Muscle layer of colon (tissue), 2 donors: ENCODE data around the gene ITLN2.
"Not testable (repeated sequence)": the region's sequence is repeated elsewhere in the genome, so short reads cannot be mapped to it uniquely, and the experiment has no call there.

Source experiments
- H3K27ac ChIP-seq: one replicate; pipeline ENCODE4 v1.7.0; 2013; ENCODE audit warnings: low read depth, mild to moderate bottlenecking, low read length, moderate library complexity
- H3K27me3 ChIP-seq, 2 donors: one replicate each; pipeline ENCODE4 v1.7.0; 2013; ENCODE audit warnings: low read length in 2 of 2, mild to moderate bottlenecking in 2 of 2; ENCODE audit not compliant: insufficient read depth in 2 of 2, control insufficient read depth in 1 of 2
- H3K36me3 ChIP-seq: one replicate; pipeline ENCODE4 v1.7.0; 2013; ENCODE audit warnings: mild to moderate bottlenecking, low read length; ENCODE audit not compliant: insufficient read depth
- H3K4me1 ChIP-seq: one replicate; pipeline ENCODE4 v1.7.0; 2013; ENCODE audit warnings: mild to moderate bottlenecking, low read length; ENCODE audit not compliant: insufficient read depth
- H3K4me3 ChIP-seq, 2 donors: one replicate each; pipeline ENCODE4 v1.7.0; 2013; ENCODE audit warnings: low read length in 2 of 2, low read depth in 1 of 2, mild to moderate bottlenecking in 1 of 2, moderate library complexity in 1 of 2
- H3K9ac ChIP-seq: one replicate; pipeline ENCODE4 v1.7.0; 2013; ENCODE audit warnings: low read length
- H3K9me3 ChIP-seq: one replicate; pipeline ENCODE4 v1.7.0; 2013; ENCODE audit warnings: mild to moderate bottlenecking, low read length
- donor health status: abdominal sarcoma.
- donor health status: Adenocarcinoma of cecum.

Gene ITLN2

GRCh38 chr1:160925652-160926244, 28.9 kb downstream of the ITLN2 start:
- no peaks in the 10 kb centered on the region for H3K36me3 ChIP-seq
- no peaks in the 10 kb centered on the region for H3K9me3 ChIP-seq
- H3K4me1 ChIP-seq = no peaks in the 10 kb centered on the region
- no peak overlapping the region for H3K4me3 ChIP-seq
- no peak overlapping the region for H3K9ac ChIP-seq
- H3K27ac ChIP-seq = no peak overlapping the region
- no peaks in the 10 kb centered on the region for H3K27me3 ChIP-seq

GRCh38 chr1:160924791-160925651, 29.6 kb downstream of the ITLN2 start:
- Histone ChIP-seq H3K4me3 (no peak overlapping the region), H3K9ac (no peak overlapping the region), H3K9me3 (no peaks in the 10 kb centered on the region), H3K27me3 (no peaks in the 10 kb centered on the region), H3K27ac (no peak overlapping the region), H3K4me1 (no peaks in the 10 kb centered on the region), H3K36me3 (no peaks in the 10 kb centered on the region)

- Histone ChIP-seq H3K4me1 (no peaks in the 10 kb centered on the region), H3K4me3 (no peak overlapping the region)
These were observed 37.9 kb downstream of the ITLN2 start for GRCh38 chr1:160916666-160917065.

GRCh38 chr1:160913229-160913628, 41.4 kb downstream of the ITLN2 start:
- not testable (repeated sequence) for H3K9me3 ChIP-seq, H3K9ac ChIP-seq, H3K4me1 ChIP-seq, H3K36me3 ChIP-seq, H3K27ac ChIP-seq, H3K4me3 ChIP-seq, H3K27me3 ChIP-seq

More at GRCh38 chr1:160916666-160917065, 37.9 kb downstream of the ITLN2 start:
- H3K9me3 ChIP-seq = no peaks in the 10 kb centered on the region
- no peak overlapping the region for H3K9ac ChIP-seq
- no peak overlapping the region for H3K27ac ChIP-seq
- H3K36me3 ChIP-seq = no peaks in the 10 kb centered on the region
- H3K27me3 ChIP-seq = no peaks in the 10 kb centered on the region

DNA sequence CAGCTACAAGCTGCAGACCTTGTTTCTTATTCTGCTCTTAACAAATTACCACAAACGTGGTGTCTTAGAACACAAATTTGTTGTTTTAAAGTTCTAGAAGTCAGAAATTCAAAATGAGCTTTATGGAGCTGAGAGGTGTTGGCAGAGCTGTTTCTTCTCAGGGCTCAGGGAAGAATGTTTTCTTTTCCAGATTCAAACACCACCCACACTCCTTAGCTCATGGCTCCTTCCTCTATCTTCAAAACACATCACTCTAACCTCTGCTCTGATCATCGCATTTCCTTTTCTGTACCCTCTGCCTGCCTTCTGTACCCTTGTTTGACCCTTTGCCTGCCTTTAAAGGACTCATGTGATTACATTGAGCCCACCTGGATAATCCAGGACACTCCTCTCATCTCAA, 42.7 kb downstream of the ITLN2 start:
- Histone ChIP-seq H3K4me3 (no peak overlapping the region), H3K36me3 (no peaks in the 10 kb centered on the region), H3K27me3 (no peaks in the 10 kb centered on the region), H3K9ac (no peak overlapping the region), H3K4me1 (no peaks in the 10 kb centered on the region), H3K9me3 (no peaks in the 10 kb centered on the region), H3K27ac (no peak overlapping the region)

- Histone ChIP-seq H3K9ac (no peak overlapping the region), H3K36me3 (no peaks in the 10 kb centered on the region), H3K4me3 (no peak overlapping the region), H3K4me1 (no peaks in the 10 kb centered on the region), H3K9me3 (no peaks in the 10 kb centered on the region), H3K27me3 (no peaks in the 10 kb centered on the region), H3K27ac (no peak overlapping the region)
These were observed 43.2 kb downstream of the ITLN2 start for GRCh38 chr1:160911441-160911840.

DNA sequence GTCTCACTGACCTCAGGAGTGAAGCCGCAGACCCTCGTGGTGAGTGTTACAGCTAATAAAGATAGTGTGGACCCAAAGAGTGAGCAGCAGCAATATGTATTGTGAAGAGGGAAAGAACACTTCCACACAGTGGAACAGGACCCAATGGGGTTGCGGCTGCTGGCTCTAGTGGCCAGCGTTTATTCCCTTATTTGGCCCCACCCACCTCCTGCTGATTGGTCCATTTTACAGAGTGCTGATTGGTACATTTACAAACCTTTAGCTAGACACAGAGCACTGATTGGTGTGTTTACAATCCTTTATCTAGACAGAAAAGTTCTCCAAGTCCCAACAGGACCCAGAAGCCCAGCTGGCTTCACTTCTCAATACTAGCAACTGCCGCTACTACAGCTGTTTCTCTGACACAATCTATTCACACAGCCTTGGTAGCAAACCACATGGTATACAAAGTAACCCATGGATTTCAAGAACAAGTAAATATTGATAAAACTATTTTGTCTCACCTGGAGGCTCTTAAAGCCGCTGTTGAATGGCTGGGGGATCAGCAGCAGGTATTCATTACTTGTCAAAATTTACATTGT, 44.3 kb downstream of the ITLN2 start:
- H3K4me3 ChIP-seq = no peak overlapping the region
- no peak overlapping the region for H3K9ac ChIP-seq
- no peak overlapping the region for H3K27ac ChIP-seq
- H3K9me3 ChIP-seq = no peaks in the 10 kb centered on the region
- no peaks in the 10 kb centered on the region for H3K4me1 ChIP-seq
- H3K36me3 ChIP-seq = no peaks in the 10 kb centered on the region
- H3K27me3 ChIP-seq = no peaks in the 10 kb centered on the region

DNA sequence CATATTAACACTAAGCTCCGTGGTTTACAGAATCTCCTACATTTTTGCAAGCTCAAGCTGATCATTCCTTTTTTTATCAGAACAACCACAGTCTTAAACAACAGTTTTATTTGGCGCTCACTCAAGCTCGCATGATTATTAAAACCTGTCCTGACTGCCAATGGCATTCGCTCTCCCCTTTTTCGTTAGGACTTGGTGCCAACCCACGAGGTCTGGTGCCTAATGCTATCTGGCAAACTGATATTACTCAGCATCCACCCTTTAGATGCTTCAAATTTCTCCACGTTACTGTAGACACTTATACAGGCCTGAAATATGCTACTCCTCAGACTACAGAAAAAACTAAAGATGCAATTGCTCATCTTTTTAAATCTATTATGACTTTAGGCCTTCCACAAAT, 46.6 kb downstream of the ITLN2 start:
- no peaks in the 10 kb centered on the region for H3K4me1 ChIP-seq

GRCh38 chr1:160905617-160905989, 49.0 kb downstream of the ITLN2 start:
- Histone ChIP-seq H3K4me1 (no peaks in the 10 kb centered on the region), H3K9ac (no peak overlapping the region), H3K4me3 (no peak overlapping the region), H3K9me3 (no peaks in the 10 kb centered on the region), H3K27ac (no peak overlapping the region), H3K36me3 (no peaks in the 10 kb centered on the region), H3K27me3 (no peaks in the 10 kb centered on the region)

More for the DNA sequence above, 46.6 kb downstream of the ITLN2 start:
- no peaks in the 10 kb centered on the region for H3K9me3 ChIP-seq
- H3K36me3 ChIP-seq = no peaks in the 10 kb centered on the region
- no peaks in the 10 kb centered on the region for H3K27me3 ChIP-seq
- no peak overlapping the region for H3K9ac ChIP-seq
- H3K4me3 ChIP-seq = no peak overlapping the region
- H3K27ac ChIP-seq = no peak overlapping the region

DNA sequence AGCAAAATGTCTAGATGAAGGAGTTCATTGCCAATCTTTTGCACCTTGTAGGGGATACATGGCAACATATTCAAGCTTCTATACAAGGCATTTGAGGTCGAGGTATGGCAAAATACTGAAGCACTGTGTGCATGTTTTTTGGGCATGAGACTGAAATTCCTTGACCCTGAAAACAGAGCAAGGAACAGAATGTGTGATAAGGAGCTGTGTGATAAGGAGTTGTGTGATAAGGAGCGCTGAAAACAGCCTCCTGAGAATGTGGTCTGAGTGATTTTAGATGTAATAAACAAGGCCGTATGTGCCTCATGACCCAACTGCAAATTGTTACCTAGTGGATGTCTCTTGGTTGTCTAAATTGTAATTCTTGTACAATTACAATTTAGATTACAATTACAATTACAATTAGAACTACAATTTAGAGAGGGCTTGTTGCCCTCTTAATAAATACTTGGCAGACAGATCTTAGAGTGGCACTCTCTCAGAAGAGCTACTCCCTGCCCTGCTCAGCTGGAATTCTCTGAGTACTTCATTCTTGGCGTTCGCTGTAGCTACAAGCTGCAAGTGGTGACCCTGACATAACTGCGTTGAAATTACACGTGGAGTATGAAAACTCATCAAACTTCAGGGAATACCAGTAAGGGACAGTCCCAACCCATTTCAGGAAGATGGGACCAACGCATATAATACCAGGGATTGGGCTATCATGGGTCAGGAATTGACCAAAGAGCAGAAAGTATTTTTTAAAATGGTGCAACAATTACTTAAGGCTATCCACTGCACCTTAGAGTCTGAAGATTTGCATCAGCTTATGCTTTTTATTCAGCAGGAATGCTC, 49.6 kb downstream of the ITLN2 start:
- H3K4me3 ChIP-seq = no peak overlapping the region
- H3K27ac ChIP-seq = no peak overlapping the region
- H3K9me3 ChIP-seq = no peaks in the 10 kb centered on the region
- H3K4me1 ChIP-seq = no peaks in the 10 kb centered on the region
- no peak overlapping the region for H3K9ac ChIP-seq
- no peaks in the 10 kb centered on the region for H3K36me3 ChIP-seq
- no peaks in the 10 kb centered on the region for H3K27me3 ChIP-seq

DNA sequence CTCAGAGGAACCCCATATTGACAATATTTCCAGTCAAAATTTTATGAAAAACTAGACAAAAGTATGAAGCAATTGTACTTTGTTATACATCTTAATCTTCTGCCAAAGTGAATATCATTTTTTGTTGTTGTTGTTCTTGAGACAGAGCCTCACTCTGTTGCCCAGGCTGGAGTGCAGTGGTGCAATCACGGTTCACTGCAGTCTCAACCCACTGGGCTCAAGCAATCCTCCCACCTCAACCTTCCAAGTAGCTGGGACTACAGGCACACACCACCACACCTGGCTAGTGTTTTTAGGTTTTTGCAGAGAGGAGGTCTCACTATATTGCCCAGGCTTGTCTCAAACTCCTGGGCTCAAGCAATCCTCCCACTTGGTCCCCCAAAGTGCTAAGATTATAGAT, 52.4 kb downstream of the ITLN2 start:
- not testable (repeated sequence) for H3K27ac ChIP-seq, H3K4me1 ChIP-seq, H3K4me3 ChIP-seq, H3K36me3 ChIP-seq, H3K9me3 ChIP-seq, H3K9ac ChIP-seq, H3K27me3 ChIP-seq
